Fibroblast of the aortic adventitia (primary cell): Measurements from ENCODE around the gene NFASC. TPM values are rescaled to one million over a fixed set of nuclear protein-coding genes. Genes with fewer than 3 reads are reported as not detected.

Source experiments
- DNase-seq: peaks from one replicate; pipeline ENCODE4 v3.0.0-alpha.2; 2010; ENCODE audit warnings: low read depth
- H3K4me3 ChIP-seq: 2 replicates; pipeline ENCODE4 v1.5.1; 2011; ENCODE audit warnings: low read depth, mild to moderate bottlenecking, control low read depth, low read length, moderate library complexity
- total RNA-seq: library from RNA; depleted of rRNA; stranded (reverse); fragments of >200 nt; gene quantifications from 2 replicates; pipeline ENCODE4 v1.2.3, GENCODE V29; 2012; ENCODE audit warnings: low replicate concordance
- TF ChIP-seq, protein P1 (sequence below): IDR thresholded peaks from 2 replicates; pipeline ENCODE4 v1.5.1; 2011; ENCODE audit warnings: mild to moderate bottlenecking, low read length, control low read depth, inconsistent platforms; ENCODE audit not compliant: insufficient read depth

Gene NFASC
- 22.0 and 25.9 TPM in 2 replicates for total RNA-seq

DNA sequence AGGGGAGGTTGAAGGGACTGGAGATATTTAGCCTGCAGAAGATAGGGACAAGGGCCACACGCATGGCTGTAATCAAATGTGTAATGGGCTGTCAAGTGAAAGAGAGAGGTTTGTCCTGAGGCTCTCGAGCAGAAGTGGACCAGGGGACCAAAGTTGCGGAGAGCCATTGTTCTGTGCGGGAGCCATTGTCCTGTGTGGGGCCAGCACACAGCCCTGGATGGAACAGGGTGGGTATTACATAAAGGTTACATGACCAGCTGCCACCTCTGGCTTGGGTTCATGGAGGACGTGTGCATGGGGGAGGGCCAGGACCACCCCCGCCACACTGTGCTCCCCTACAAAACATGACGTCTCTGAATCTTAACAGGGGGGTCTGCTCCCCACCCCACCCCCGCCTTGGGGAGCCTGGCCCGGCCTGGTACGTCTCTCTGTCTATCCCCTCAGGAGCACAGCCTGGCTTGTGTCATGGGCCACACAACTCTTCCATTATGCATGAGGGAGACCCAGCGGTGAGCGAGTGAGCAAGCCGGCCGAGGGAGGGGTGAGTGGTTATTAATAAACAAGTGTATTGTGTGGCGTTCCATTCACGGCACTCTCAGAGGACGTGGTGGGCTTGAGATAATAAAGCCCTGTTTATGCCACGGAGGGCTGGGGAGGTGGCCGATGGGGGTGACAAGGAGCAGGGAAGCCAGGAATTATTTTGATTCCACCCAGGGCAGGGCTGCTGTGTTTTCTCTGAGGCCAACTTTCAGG, at the start of gene NFASC:
TSS of gene NFASC (plus strand) at position 703 of the 753 bp plus-strand sequence. CDS start 73,454 bp downstream, outside the sequence.
- TF ChIP-seq, protein P1, sequence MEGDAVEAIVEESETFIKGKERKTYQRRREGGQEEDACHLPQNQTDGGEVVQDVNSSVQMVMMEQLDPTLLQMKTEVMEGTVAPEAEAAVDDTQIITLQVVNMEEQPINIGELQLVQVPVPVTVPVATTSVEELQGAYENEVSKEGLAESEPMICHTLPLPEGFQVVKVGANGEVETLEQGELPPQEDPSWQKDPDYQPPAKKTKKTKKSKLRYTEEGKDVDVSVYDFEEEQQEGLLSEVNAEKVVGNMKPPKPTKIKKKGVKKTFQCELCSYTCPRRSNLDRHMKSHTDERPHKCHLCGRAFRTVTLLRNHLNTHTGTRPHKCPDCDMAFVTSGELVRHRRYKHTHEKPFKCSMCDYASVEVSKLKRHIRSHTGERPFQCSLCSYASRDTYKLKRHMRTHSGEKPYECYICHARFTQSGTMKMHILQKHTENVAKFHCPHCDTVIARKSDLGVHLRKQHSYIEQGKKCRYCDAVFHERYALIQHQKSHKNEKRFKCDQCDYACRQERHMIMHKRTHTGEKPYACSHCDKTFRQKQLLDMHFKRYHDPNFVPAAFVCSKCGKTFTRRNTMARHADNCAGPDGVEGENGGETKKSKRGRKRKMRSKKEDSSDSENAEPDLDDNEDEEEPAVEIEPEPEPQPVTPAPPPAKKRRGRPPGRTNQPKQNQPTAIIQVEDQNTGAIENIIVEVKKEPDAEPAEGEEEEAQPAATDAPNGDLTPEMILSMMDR = no peak
- H3K4me3 ChIP-seq = no peak within 1 kb of the TSS
- no peak for DNase-seq

DNA sequence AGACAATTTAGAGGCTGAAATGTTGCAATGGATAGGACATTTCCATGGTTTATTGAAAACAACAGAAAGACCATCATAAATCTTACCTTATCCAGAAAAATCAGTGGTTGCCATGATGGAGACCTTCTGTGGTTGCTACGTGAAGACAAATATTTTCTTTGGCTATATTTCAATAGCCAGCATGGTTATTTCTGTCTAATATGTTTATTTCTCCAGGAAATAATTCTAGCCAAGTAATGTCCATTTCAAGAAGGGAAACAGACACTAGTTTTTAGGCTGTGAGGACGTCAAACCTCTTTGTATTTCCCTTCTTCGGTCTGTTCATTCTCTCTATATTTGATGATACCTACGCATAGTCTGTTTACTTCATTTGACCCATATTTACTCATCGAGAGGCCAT, 49.2 kb upstream of the NFASC start:
- TF ChIP-seq, protein P1 = no peak
- no peak overlapping the region for H3K4me3 ChIP-seq
- peak; percentile 43 for DNase-seq

DNA sequence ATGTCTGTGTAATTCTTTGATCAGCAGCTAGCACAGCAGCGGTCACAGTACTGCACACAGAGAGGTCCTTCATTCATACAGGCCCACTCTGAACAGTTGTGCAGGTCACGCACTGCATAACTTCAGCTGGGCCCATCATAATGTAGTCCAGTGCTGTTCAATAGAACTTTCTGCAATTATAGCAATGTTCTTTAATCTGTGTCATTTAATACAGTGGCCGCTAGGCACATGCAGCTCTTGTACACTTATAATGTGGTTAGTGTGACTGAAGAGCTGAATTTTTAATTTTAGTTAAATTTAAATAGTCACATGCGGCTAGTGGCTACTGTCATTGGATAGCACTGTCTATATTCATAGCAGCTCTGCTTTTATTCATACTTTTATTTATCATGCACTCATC, 48.7 kb upstream of the NFASC start:
- H3K4me3 ChIP-seq = no peak overlapping the region
- no peak for DNase-seq
- TF ChIP-seq, protein P1 = no peak

DNA sequence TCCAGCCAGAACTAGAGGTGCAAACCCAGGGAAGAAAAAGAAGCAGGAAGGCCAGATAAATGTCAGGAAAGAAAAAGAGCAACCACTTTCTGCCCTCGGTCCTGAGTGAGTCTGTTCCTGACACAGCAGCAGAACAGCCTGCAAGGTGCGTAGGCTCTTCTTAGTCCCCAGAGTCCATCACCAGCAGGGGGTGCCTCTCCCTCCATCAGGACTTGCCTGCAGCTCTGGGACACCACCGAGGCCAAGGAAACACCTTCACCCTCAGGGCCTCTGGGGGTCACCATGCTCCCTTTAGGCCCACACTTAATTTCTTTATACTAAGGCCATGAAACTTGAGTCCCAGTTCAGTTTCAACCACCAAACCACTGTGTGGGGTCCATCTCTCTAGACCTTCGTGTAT, 43.7 kb upstream of the NFASC start:
- peak; percentile 22 for DNase-seq
- TF ChIP-seq, protein P1 = peak; percentile 40

DNA sequence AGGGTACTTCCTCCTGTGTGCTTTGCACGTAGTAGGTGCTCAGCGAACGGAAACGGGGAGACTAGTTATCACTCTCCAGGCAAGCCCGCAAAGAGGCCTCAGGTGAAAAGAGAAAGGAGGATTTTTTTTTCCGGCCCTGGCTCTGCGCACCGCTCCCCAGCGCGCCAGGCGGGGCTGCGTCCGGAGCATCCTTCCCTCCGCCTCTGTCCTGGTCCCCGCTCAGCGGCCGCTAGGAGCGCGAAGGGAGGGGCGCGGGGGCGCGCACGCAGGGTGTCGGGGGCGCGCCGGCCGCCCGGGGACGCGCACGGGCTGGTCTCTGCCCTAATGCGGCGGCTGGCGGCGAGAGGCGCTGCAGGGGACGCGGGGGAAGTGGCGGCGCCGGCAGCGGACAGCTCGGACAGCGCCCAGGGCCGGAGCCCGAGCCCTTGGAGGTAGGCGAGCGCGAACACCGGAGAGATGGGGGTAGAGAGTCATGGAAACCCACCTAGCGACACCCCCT, 42.3 kb upstream of the NFASC start:
- TF ChIP-seq, protein P1 = peak; percentile 3
- DNase-seq = peak; percentile 54
- peak overlapping the region; percentile 80 for H3K4me3 ChIP-seq

More for the DNA sequence above, 43.7 kb upstream of the NFASC start:
- no peak overlapping the region for H3K4me3 ChIP-seq

DNA sequence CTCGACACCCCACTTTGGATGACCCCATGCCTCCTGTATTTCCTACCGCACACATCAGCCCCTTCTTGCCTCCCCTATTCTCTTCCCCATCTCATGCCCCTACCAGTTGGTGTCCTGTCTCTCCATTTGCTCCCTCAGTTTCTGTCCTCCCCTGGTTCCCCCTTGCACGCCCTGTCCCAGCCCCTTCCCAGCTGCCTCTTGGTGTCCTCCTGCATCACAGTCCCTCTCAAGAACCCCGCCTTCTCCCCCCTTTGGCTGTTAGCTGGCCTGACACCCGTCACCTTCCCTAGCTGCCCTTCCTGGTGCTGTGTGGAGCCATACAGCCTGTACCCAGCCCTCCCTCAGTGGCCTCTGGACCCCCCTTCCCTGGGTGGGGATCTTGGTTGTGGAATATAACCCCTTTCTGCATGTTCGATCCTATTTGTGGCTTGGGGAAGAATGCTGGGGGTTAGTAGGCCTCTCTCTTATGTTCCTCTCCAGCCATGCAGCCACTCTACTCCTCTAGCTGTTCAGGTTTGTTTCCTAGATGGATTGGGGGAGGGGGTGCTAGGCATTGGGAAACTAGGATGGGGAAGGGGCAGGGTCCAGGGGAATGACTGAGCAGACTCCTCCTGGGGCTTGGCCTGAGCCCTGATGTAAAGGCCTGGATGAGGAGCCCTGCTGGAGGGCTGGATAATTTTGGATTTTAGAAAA, 41.4 kb upstream of the NFASC start:
- H3K4me3 ChIP-seq = peak overlapping the region; percentile 80
- TF ChIP-seq, protein P1 = peak; percentile 17
- no peak for DNase-seq
